Endothelial cell of hepatic sinusoid (primary cell): ENCODE data around the gene LIN7B.
"Not testable (repeated sequence)": the region's sequence is repeated elsewhere in the genome, so short reads cannot be mapped to it uniquely, and the experiment has no call there.

ENCODE experiments used
- in situ Hi-C: cut with HindIII; loops from 2 replicates; pipeline ENCODE4 v1.10.0; 2017; ENCODE audit warnings: low sequenced_read_pairs

The LIN7B gene

DNA sequence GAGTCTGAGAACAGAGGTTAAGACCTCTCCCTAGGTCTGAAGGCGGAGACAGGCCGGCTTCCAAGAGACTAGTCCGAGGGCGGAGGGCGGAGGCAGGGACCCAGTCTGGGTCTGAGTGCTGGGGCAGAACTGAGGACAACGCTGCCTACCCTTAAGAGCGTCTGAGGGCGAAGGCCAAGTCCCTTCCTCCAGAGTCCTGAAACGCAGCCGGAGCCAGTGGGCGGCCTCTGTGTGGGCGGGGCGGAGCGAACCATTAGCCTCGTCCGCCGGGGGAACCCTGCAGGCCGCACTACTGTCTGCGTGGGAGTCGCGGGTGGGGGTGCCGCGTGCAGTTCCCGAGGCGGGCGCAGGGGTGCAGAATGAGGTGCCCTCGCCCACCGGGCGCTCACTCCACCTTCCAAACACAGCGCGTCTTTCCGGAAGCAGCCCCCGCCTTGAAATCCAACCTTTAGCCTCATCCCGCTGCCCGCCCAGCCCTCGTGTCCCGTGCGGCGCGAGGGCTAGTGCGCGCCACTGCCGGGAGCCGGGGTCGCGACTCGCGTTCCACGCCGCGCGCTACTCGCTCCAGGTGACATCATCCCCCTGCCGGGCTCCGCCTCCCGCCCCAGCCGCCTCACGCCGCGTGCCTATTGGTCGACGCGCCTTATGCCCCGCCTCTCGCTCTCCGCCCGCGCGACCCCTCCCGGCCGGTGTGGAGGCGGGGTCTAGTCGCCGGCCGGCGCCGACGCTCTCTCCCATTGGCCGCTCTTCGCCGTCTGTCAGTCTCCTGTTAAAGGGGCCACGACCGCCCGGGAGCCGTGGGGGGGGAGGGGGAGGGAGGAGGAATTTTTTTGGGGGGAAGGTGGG, 4.6 kb downstream of the LIN7B start, which contains the start of gene C19orf73:
Gene C19orf73, minus strand, starts transcription at position 579 of the 846 bp plus-strand sequence. Its CDS starts 121 bp downstream, at position 458.
- in situ Hi-C loops, result no loop called here

DNA sequence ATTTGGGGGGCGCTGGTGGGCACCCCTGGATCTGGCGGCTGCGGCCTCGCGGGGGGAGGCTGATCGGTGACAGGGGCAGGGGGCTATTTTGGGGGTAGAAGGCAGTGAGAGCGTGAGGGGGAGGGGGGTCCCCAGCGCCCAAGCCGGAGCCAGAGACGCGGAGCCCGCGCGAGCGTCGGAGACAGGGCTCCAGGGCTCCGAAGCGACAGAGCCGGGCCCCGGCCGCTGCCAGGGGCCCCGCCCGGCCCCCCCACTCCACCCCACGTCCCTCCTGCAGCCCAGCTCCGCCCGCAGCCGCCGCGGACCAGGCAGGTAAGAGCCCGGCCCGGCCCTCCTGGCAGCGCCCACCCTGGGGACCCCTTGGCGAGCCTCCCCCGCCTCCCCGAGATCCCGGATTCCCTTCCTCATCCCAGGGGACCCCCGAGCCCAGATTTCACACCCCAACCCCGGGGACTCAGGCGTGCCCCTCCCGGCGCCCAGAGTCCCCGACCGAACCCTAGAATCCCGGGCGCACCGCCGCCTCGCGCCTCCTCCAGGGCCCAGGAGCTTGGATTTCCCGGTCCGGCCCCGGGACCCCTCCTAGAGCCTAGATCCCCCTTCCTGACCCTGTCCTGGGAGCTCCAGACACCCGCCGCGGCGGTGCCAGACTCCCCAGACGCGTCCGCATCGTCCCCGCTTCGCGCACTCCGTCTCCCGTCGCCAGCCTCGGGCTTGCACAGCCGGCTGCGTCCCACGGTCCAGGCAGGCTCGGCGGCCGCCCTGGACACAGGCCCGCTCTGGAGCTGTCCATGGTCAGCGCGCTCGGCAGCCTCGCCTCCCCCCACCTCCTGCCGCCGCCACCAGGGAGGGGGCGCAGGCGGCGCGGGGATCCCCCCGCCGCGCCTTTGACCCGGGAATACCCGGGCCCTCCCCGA, 5.5 kb downstream of the LIN7B start, which contains the start of gene PPFIA3:
Gene PPFIA3, plus strand, starts transcription at position 134 of the 914 bp plus-strand sequence. CDS start 8,330 bp downstream, outside the sequence.
- in situ Hi-C loops, result no loop called here

DNA sequence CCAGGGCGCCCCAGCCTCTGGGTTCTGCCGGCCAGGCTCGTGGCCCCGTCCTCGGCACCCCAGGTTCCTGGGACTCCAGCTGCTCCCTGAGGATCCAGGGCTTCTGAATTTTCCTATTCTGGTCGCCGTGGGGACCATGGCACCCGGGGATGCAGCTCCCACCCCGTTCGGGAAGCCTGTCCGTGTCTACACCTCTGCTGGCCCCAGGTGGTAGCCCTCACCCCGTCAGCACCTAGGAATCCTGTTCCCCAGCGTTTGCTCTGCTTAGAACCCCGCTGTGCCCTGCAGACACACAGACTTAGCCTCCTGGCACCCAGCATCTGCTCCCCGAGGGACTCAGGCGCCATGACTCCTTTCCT, 6.1 kb downstream of the LIN7B start:
- in situ Hi-C loops, result no loop called here

DNA sequence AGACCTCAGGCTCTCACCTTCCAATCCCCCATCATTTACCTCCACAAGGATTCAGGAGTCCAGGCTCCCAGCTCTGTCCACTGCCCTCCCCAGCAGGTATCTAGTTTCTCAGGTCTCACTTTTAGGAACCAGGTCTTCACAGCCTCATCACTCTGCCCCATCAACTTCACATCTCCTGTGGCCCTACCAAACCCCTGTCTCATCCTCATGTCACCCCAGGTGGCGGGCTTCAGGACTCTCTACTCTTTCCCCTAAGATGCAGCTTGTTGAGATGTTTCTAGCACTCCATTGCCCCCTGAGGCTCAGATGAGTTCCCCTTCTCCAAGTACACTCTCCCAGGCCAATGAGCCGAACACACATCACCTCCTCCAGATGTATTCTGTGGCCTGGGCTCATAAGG, 6.7 kb downstream of the LIN7B start:
- in situ Hi-C loops, result no loop called here

DNA sequence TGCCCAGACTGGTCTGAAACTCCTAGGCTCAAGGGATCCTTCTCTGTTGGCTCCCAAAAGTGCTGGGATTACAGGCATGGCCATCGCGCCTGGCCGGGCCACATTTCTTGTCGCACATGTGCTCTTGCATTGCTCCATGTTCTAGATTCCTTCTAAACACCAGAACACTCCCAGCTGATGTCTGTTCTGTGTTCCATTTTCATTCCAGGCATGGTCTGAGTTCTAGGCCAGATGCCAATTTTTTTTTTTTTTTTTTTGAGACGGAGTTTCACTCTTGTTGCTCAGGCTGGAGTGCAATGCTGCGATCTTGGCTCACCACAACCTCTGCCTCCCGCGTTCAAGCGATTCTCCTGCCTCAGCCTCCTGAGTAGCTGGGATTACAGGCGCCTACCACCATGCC, 7.7 kb downstream of the LIN7B start:
- in situ Hi-C loops, result not testable (repeated sequence)

DNA sequence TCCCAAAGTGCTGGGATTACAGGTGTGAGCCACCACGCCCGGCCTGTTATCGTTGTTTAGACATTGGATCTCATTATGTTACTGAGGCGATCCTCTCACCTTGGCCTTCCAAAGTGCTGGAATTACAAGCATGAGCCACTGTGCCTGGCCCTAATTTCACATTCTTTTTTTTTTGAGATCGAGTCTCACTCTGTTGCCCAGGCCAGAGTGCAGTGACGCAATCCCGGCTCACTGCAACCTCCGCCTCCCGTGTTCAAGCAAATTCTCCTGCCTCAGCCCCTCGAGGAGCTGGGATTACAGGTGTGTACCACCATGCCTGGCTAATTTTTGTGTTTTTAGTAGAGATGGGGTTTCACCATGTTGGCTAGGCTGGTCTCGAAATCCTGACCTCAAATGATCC, 9.1 kb downstream of the LIN7B start:
- in situ Hi-C loops, result not testable (repeated sequence)

DNA sequence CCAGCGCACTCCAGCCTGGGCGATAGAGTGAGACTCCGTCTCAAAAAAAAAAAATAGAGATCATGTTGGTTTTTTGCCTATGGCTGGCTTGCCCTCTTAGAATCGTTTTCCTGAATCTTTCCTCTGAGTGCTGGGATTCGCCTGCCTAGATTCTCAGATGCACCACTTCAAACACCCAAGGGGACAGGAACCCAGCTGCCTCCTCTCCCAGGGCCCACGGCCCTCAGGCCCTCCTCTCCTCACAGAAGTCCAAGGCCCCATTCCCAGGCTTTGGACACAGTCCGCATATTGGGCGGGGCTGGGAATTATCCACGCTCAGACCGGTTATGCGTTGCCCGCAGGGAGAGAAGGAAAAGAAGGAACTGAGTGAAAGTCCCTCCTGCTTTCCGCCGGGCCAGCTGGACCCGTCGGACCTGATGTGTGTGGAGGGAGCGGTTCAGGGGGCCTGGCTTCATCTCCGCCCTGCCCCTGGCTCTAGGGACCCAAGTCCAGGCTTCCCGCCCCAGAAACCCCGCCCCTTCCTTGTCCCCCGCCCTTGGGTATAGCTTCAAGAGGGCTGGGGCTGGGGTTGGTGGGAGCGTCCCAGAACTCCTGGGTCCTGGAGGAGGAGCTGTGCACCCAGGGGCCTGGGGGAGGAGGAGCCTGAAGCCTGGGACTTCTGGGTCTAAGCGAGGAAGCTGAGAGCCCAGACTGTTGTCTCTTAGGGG, 11.0 kb downstream of the LIN7B start:
- in situ Hi-C loops, result no loop called here

DNA sequence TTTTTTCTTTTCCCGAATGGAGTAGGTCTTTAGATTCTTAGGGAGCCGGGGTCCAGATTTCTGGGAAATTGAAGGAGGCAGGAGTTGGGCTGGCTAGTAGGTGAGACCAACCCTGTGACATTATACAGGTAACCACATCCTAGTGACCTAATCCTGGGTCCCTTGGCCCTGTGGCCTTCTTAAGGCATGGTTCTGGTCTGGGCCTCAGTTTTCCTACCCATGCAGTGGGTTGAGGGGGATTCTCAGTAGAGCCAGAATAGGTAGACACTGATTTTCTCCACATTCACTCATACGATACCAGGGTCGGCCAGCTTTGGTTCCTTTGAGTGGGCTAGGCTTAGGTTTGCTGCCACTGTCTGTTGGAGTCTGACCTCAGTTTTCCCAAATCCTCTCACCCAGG, 12.4 kb downstream of the LIN7B start:
- in situ Hi-C loops, result no loop called here

DNA sequence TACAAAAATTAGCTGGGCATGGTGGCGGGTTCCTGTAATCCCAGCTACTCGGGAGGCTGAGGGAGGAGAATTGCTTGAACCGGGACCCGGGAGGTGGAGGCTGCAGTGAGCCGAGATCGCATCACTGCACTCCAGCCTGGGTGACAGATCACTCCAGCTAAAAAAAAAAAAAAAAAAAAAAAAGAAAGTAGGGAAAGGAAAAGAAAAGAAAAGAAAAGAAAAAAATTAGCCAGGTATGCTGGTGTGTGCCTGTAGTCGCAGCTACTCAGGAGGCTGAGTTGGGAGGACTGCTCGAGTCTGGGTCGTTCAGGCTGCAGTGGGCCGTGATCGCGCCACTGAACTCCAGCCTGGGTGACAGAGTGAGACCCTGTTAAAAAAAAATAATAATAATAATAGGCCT, 13.1 kb downstream of the LIN7B start:
- in situ Hi-C loops, result not testable (repeated sequence)

DNA sequence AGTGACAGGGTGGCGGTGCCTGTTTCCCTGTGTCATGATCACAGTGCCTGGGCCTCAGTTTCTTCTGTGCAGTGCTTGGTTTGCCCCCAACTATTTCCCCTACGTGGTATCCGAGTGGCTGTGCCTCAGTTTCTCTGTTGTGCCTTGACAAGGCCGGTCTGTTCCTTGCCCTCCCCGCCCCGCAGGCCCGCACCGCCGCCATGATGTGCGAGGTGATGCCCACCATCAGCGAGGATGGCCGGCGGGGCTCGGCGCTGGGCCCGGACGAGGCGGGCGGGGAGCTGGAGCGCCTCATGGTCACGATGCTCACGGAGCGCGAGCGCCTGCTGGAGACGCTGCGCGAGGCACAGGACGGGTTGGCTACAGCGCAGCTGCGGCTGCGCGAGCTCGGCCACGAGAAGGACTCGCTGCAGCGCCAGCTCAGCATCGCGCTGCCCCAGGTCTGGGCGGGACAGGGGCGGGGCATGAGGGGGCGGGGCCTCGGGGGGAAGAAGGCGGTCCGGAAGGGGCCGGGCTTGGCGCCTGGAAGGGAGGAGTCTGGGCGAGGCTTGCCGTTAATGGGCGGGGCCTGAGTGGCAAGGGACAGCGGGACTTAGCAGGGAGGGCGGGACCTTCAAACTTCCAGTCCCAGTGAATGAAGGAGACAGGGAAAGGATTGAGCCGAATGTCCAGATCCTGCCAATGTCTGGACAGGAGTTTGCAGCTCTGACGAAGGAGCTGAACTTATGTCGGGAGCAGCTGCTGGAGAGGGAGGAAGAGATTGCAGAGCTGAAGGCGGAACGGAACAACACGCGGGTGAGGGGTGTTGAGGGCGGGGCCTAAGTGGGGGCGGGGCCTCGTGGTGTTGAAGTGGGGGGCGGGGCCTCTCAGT, 13.7 kb downstream of the LIN7B start:
- in situ Hi-C loops, result no loop called here

DNA sequence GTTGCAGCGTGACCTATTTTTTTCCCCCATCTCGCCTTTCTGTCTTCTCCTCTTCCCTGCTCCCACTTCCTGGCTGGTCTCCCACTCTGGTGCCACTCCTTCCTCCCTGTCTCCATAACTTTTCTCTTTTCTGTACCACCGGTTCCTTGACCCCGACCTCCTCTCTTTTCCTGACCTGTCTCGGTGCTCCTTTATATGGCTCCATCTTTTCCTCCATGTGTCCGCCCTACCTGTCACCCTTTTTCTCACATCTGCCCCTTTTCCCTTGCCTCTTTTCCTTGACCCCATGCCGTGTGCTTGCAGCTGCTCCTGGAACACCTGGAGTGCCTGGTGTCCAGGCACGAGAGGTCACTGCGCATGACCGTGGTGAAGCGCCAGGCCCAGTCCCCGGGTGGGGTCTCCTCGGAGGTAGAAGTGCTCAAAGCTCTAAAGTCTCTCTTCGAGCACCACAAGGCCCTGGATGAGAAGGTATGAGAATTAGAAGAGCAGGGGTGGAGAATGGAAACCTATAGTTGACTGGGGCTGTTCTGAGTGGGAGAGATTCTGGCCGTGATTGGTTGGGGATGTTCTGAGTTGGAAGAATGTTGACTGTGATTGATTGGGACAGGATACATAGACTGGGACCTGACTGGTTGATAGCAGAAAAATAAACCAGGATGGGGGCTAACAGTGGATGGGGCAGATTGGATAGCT, 14.5 kb downstream of the LIN7B start:
- in situ Hi-C loops, result no loop called here

DNA sequence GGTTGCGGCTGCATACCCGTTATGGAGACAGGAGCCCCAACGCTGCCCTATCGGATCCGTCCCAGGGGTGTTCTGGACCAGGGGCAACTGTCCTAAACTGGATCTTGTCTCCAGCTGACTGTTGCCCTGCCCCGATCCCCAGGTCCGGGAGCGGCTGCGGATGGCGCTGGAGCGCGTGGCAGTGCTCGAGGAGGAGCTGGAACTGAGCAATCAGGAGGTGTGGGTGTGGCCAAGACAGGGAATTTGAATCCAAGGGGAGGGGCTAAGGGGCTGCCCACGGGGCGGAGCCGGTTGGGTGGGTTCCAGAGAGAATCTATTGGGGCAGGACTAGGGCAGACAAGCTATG, 15.0 kb downstream of the LIN7B start:
- in situ Hi-C loops, result no loop called here

DNA sequence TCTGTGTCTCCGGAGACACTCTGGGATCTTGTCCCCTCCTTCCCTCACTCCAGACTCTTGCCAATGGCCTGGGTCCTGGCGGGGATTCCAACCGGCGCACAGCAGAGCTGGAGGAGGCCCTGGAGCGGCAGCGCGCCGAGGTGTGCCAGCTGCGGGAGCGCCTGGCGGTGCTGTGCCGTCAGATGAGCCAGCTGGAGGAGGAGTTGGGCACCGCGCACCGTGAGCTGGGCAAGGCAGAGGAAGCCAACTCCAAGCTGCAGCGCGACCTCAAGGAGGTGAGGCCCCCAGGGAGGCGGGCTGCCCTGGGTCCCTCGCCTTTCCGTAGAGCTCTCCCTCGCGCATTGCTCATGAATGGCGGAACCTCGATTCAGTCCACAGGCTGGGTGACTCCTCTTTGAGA, 16.2 kb downstream of the LIN7B start:
- in situ Hi-C loops, result no loop called here

DNA sequence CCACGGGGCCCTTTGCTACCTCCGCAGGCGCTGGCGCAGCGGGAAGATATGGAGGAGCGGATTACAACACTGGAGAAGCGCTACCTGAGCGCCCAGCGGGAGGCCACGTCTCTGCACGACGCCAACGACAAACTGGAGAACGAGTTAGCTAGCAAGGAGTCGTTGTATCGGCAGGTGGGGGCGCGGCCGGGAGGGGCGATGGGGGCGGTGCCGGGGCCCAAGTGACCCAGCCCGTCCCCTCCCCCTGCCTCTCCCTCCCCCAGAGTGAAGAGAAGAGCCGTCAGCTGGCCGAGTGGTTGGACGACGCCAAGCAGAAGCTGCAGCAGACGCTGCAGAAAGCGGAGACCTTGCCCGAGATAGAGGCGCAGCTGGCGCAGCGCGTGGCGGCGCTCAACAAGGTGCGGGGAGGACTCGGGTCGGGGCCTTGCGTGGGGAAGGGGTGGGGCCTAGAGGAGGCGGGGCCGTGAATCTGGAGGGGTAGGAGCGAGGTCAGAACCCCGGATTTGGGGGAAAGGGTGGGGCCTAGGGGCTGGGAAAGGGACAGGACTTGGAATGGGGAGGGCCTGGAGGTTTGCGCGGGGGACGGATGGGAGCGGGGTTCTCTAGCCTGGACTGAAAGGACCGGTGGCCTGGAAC, 18.9 kb downstream of the LIN7B start:
- in situ Hi-C loops, result no loop called here

DNA sequence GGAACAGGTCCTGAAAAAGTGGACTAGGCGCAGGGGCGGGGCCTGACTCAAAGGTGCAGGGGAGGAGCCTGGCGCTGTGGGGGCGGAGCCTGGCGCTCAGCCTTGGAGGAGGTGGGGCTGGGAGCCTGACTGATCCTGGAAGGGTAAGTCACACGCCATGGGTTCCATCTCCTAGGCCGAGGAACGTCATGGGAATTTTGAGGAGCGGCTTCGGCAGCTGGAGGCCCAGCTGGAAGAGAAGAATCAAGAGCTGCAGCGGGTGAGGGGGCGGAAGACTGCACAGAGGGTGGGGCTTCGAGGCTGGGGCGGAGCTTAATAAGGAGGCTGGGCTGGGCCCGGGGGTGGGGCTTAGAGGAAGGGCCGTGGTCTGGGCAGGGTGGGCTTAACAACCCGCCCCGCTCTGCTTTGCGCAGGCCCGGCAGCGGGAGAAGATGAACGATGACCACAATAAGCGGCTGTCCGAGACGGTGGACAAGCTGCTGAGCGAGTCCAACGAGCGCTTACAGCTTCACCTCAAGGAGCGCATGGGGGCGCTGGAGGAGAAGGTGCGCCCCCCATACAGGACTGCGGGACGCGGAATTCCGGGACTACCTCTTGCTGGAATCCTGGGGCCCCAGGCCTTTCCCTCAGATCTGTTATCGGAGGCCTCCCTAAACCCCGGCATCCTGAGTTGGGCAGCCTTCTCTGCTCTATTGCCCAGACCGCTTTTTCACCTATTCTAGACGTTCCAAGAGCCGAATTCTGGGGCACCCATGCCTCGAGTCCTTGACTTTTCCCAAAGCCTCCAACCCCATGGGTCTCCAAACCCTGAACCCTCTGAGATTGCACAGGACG, 19.7 kb downstream of the LIN7B start:
- in situ Hi-C loops, result no loop called here

DNA sequence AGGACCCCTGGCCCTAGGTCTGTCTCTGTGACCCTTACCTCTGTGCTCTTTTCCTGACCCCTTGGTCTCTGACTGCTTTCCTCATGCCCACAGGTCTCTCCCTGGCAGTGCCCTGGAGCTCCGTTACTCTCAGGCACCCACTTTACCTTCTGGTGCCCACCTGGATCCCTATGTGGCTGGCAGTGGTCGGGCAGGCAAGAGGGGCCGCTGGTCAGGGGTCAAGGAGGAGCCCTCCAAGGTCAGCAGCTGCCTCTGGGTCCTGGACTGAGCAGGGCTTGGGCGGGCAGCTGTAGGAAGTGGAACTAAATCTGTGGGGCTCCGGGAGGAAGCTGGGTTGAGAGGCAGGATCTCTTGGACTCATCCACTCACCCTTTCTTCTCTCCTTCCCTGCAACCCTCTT, 21.5 kb downstream of the LIN7B start:
- in situ Hi-C loops, result no loop called here

DNA sequence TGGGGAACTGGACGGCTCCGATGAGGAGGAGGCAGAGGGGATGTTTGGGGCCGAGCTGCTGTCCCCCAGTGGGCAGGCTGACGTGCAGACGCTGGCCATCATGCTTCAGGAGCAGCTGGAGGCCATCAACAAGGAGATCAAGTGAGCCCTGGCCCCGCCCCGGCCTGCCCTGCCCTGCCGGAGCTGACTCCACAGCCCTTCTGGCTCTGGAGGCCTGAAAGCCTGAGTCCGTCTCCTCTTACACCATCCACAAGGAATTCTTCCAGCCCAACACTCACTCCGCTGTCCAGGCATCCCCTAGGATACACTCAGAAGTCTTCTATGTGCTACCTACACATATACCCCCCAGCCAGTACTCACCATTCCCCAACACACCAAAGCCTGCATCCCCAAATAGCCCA, 22.6 kb downstream of the LIN7B start:
- in situ Hi-C loops, result no loop called here

DNA sequence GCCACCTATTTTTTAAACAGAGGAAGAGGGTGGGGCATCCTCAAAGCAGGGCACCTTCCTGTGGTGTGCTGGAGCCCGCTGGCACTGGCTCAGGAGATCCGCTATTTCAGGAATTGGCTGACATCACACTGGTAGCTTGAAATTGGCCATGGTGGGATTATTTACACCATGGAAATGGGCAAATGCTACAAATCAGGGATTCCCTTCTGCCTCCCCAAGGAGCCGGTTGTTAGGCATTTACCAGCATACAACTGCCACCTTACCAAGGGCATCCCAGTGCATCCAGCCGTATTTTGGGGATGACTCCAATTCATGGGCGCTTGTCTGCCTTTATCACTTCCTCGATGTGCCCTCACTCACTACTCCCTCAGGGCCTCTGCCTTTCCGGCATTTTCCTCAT, 26.8 kb downstream of the LIN7B start:
- in situ Hi-C loops, result no loop called here
